AG10803 (cell line): Measurements from ENCODE around the gene PRICKLE2.

Experiments used
- DNase-seq: peaks from one replicate; pipeline ENCODE4 v3.0.0; 2010; ENCODE audit warnings: low read depth
- H3K4me3 ChIP-seq: 2 replicates; pipeline ENCODE4 v1.5.1; 2011; ENCODE audit warnings: mild to moderate bottlenecking, low read length, control low read depth
- TF ChIP-seq, protein P1 (sequence below): conservative IDR thresholded peaks from 2 replicates; pipeline ENCODE4 v1.5.1; 2011; ENCODE audit warnings: mild to moderate bottlenecking, low read length, control low read depth, inconsistent platforms

PRICKLE2 gene

DNA sequence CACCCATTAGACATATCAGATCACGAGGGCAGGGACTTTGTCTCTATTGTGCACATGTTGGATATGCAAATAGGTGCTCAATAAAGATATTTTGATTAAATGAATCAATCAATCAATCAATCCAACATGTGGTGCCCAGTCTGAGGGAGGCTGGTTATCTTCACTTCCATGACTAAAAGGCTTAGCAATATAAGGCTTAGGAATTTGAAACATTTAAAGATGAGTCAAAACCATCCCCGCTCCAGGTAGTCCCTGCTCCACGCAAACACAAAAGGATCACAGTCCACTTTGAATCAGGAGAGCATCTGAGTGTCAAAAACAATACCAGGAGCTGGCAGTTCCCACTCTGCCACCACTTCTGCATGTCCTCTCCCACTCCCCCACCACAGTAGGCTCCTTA lies 25.8 kb upstream of the PRICKLE2 start:
- H3K4me3 ChIP-seq = no peak overlapping the region
- DNase-seq = no peak
- TF ChIP-seq, protein P1, sequence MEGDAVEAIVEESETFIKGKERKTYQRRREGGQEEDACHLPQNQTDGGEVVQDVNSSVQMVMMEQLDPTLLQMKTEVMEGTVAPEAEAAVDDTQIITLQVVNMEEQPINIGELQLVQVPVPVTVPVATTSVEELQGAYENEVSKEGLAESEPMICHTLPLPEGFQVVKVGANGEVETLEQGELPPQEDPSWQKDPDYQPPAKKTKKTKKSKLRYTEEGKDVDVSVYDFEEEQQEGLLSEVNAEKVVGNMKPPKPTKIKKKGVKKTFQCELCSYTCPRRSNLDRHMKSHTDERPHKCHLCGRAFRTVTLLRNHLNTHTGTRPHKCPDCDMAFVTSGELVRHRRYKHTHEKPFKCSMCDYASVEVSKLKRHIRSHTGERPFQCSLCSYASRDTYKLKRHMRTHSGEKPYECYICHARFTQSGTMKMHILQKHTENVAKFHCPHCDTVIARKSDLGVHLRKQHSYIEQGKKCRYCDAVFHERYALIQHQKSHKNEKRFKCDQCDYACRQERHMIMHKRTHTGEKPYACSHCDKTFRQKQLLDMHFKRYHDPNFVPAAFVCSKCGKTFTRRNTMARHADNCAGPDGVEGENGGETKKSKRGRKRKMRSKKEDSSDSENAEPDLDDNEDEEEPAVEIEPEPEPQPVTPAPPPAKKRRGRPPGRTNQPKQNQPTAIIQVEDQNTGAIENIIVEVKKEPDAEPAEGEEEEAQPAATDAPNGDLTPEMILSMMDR = no peak

DNA sequence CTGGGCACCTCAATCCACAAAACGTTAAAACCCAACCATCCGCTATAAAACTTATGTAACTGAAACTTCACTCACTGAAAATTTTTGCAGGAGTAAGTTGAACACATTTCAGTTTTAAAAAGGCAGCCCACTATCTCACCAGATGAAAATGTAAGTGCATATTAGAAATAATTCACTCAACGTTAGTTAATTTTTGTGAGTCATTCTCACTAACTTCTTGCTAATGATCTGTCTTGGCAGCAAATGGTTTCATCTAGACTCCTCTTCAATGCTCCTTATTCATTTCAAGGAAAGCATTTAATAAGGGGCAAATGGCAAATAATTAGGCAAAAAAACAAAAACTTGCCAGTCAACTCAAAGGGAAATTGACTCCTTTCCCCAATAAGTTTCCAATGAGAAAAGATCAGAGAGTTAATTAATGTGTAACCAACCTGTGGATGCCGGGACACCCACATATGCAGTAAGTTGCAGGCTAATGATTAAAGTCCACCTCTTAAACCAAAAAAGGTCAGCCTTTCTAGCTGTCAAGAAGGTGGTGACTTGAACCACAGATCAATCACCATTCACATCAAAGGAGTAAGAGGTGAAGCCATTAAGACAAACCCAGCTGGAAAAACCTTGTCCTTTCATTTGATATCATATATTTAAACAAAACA lies 22.9 kb upstream of the PRICKLE2 start:
- DNase-seq = no peak
- TF ChIP-seq, protein P1 = no peak
- H3K4me3 ChIP-seq = no peak overlapping the region

DNA sequence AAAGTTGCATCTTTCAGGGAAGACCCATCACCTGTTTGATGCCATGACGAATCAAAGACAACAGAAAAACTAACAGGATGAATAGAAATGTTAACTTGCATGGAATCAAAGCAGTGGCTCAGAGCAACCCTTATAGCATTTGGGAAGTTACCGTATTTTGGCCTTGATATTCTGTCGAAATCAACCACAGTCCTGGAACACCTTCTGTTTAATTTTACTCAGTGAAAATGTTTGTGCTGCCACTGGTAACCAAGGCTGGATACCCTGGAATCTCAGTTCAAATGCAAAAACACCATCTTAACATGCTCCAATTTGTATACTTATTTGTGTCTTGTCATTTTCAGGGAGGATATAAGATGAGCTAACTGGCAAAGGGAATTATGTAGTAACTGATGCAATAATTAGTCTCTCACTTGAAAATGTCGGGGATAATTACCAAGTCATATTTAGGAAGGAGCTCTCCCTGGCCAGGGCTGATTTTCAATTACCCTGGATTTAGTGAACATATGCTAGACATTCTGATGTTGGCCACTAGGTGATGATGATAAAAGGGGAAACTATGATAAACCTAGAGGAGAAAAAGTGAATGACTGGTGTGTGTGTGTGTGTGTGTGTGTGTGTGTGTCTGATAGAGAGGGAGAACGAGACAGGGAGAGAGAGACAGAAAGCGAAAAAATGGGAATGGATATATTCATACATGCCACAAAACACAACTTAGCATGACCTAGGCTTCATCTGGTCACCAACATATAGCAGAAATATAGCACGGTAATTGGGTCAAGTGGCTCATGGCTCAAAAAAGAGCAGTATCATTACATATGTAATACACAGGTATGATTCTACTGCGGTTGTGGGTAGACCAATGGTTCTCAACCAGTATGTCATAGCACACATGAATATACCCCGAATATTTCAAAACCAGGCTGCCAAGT lies 19.0 kb upstream of the PRICKLE2 start:
- TF ChIP-seq, protein P1 = peak; percentile 41
- no peak overlapping the region for H3K4me3 ChIP-seq
- peak; percentile 70 for DNase-seq

DNA sequence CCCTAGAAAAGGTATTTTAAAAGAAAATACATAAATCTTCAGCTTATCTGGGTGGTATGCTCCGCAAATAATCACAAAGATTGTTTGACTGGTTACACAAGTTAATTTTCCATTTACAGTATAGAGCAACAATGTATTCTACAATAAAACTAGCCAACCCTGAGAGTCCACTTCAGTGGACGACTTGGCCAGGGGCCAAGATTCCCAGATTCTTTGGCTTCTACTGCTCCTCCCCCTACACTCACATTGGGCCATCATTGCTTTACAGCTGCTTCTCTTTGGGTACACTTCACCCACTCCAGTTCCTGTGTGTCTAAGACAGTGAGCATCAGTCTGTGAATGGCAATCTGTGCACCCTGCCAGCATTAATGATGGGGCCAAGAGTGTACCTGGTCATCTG lies 17.2 kb upstream of the PRICKLE2 start:
- TF ChIP-seq, protein P1 = no peak
- DNase-seq = peak; percentile 14
- no peak overlapping the region for H3K4me3 ChIP-seq

DNA sequence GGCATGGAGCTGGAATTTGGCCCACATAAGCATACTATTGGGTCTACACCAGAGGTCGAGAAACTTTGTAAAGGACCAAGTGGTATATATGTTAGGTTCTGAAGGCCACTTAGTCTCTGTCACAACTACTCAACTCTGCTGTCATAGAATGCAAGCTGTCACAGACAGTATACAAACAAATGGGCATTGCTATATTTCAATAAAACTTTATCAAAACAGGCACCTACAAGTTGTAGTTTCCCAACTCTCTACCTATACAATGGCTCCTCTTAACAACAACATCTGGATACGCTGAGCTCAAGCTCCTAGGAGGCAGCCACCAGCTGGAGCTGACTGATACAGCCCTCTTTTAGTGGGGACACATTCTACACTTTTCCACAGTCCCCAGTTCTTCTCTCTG lies 15.7 kb upstream of the PRICKLE2 start:
- DNase-seq = no peak
- TF ChIP-seq, protein P1 = no peak
- H3K4me3 ChIP-seq = no peak overlapping the region

DNA sequence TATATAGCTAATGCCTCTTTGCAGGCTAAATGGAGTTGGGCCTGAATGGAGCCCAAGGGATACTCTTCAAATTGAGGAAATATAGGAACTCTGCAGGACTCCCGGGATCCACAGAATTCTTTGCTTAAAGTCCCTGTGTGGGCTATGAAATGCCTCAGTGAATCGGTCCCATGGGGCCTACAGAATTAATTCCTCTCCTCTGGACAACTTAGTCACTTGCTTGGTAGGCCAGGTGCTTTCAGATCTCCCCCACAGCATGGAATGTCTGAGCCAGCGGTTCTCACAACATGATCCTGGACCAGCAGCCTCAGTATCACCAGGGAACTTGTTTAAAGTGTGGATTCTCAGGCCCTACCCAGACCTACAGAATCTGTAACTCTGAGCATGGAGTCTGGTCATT lies 15.1 kb upstream of the PRICKLE2 start:
- no peak for DNase-seq
- no peak overlapping the region for H3K4me3 ChIP-seq
- TF ChIP-seq, protein P1 = no peak
